HEK293 (cell line): Measurements from ENCODE around the gene EPHB1.

ENCODE experiments used
- CTCF ChIA-PET: fragments of 350-600 bp; formaldehyde crosslinking; extraction: SDS; loops from one replicate; lab custom pipeline; 2021; ENCODE audit warnings: antibody characterized with exemption; lab: Yijun Ruan, JAX
- POLR2A ChIA-PET: fragments of 300-600 bp; formaldehyde crosslinking; extraction: SDS; loops from one replicate; lab custom pipeline; 2020; ENCODE audit warnings: antibody characterized with exemption, inconsistent platforms; lab: Yijun Ruan, JAX
- H3K27ac ChIP-seq: fragments of 200-500 bp; sonication (Bioruptor generic); 2 replicates; pipeline ENCODE4 v1.5.1; 2014; ENCODE audit warnings: low read depth, low read length, control low read depth, inconsistent platforms; ENCODE audit errors: extremely low read depth
- H3K36me3 ChIP-seq, 2 experiments: fragments of 200-500 bp in 1 of 2; sonication (Bioruptor generic) in 1 of 2; 1 replicate in 1 of 2; 2 replicates in 1 of 2; pipeline ENCODE4 v1.5.1; 2014 to 2017; ENCODE audit warnings: inconsistent platforms in 2 of 2, low read length in 2 of 2; ENCODE audit not compliant: control insufficient read depth in 2 of 2, insufficient read depth in 1 of 2
- H3K4me1 ChIP-seq: fragments of 200-500 bp; sonication (Bioruptor generic); 2 replicates; pipeline ENCODE4 v1.5.1; 2014; ENCODE audit warnings: mild to moderate bottlenecking, low read length, inconsistent platforms; ENCODE audit not compliant: control insufficient read depth, insufficient read depth
- H3K4me3 ChIP-seq: 2 replicates; pipeline ENCODE4 v1.5.1; 2011; ENCODE audit warnings: low read depth, mild to moderate bottlenecking, control low read depth, low read length, moderate library complexity
- H3K9me3 ChIP-seq: fragments of 200-500 bp; sonication (Bioruptor generic); 2 replicates; pipeline ENCODE4 v1.5.1; 2014; ENCODE audit warnings: low read depth, low read length, inconsistent platforms; ENCODE audit not compliant: control insufficient read depth, insufficient read depth
- ELK4 ChIP-seq: IDR thresholded peaks from 2 replicates; pipeline ENCODE4 v1.6.1; 2011; ENCODE audit warnings: mild to moderate bottlenecking, low read depth, low read length, borderline replicate concordance
- HOXC10 ChIP-seq: sonication (generic); formaldehyde crosslinking; IDR thresholded peaks from 2 replicates; pipeline ENCODE4 v1.8.1; 2023; ENCODE audit warnings: mild to moderate bottlenecking, missing genetic modification reagents
- RBAK ChIP-seq: fragments of 450-650 bp; formaldehyde crosslinking; IDR thresholded peaks from 2 replicates; pipeline ENCODE4 v1.5.1; 2016; ENCODE audit warnings: missing biosample characterization, missing genetic modification characterization
- TCF7L2 ChIP-seq: IDR thresholded peaks from 2 replicates; pipeline ENCODE4 v1.6.1; 2011; ENCODE audit warnings: low read depth, mild to moderate bottlenecking, inconsistent platforms, low read length, moderate library complexity, borderline replicate concordance
- TRIM28 ChIP-seq: IDR thresholded peaks from 2 replicates; pipeline ENCODE4 v1.6.1; 2011; ENCODE audit warnings: low read length, control low read depth, borderline replicate concordance
- YY2 ChIP-seq: fragments of 450-650 bp; formaldehyde crosslinking; IDR thresholded peaks from 2 replicates; pipeline ENCODE4 v1.5.1; 2016; ENCODE audit warnings: missing biosample characterization, missing genetic modification characterization
- ZBTB49 ChIP-seq: fragments of 450-650 bp; formaldehyde crosslinking; IDR thresholded peaks from 2 replicates; pipeline ENCODE4 v1.5.1; 2016; ENCODE audit warnings: missing biosample characterization, missing genetic modification characterization, low read depth
- ZFP41 ChIP-seq: fragments of 450-650 bp; formaldehyde crosslinking; IDR thresholded peaks from 2 replicates; pipeline ENCODE4 v1.5.1; 2016; ENCODE audit warnings: missing biosample characterization, missing genetic modification characterization, borderline replicate concordance
- ZNF114 ChIP-seq: fragments of 450-650 bp; formaldehyde crosslinking; IDR thresholded peaks from 2 replicates; pipeline ENCODE4 v1.5.0; 2017; ENCODE audit warnings: missing biosample characterization, missing genetic modification characterization
- ZNF132 ChIP-seq: fragments of 450-650 bp; formaldehyde crosslinking; IDR thresholded peaks from 2 replicates; pipeline ENCODE4 v1.5.1; 2017; ENCODE audit warnings: missing biosample characterization, missing genetic modification characterization, borderline replicate concordance
- ZNF175 ChIP-seq: fragments of 450-650 bp; formaldehyde crosslinking; IDR thresholded peaks from 2 replicates; pipeline ENCODE4 v1.5.1; 2016; ENCODE audit warnings: missing biosample characterization, missing genetic modification characterization
- ZNF184 ChIP-seq: fragments of 450-650 bp; IDR thresholded peaks from 2 replicates; pipeline ENCODE4 v1.5.1; 2018; ENCODE audit warnings: missing biosample characterization, mild to moderate bottlenecking, missing genetic modification characterization
- ZNF221 ChIP-seq: fragments of 450-650 bp; formaldehyde crosslinking; IDR thresholded peaks from 2 replicates; pipeline ENCODE4 v1.5.1; 2017; ENCODE audit warnings: missing biosample characterization, missing genetic modification characterization, borderline replicate concordance
- ZNF266 ChIP-seq: fragments of 450-650 bp; formaldehyde crosslinking; IDR thresholded peaks from 2 replicates; pipeline ENCODE4 v1.5.1; 2016; ENCODE audit warnings: missing biosample characterization, missing genetic modification characterization, low read depth
- ZNF280C ChIP-seq: fragments of 450-650 bp; formaldehyde crosslinking; IDR thresholded peaks from 2 replicates; pipeline ENCODE4 v1.5.1; 2016; ENCODE audit warnings: missing biosample characterization, missing genetic modification characterization
- ZNF292 ChIP-seq: fragments of 450-650 bp; formaldehyde crosslinking; IDR thresholded peaks from 2 replicates; pipeline ENCODE4 v1.5.1; 2016; ENCODE audit warnings: low read depth, missing biosample characterization, missing genetic modification characterization, borderline replicate concordance
- ZNF423 ChIP-seq: fragments of 450-650 bp; formaldehyde crosslinking; IDR thresholded peaks from 2 replicates; pipeline ENCODE4 v1.5.1; 2016; ENCODE audit warnings: missing biosample characterization, missing genetic modification characterization
- ZNF488 ChIP-seq: fragments of 450-650 bp; formaldehyde crosslinking; IDR thresholded peaks from 2 replicates; pipeline ENCODE4 v1.5.1; 2016; ENCODE audit warnings: missing biosample characterization, missing genetic modification characterization
- ZNF548 ChIP-seq: fragments of 450-650 bp; formaldehyde crosslinking; IDR thresholded peaks from 2 replicates; pipeline ENCODE4 v1.5.1; 2016; ENCODE audit warnings: missing biosample characterization, missing genetic modification characterization
- ZNF596 ChIP-seq: fragments of 450-650 bp; IDR thresholded peaks from 2 replicates; pipeline ENCODE4 v1.5.0; 2018; ENCODE audit warnings: missing biosample characterization, mild to moderate bottlenecking, missing genetic modification characterization, moderate library complexity
- ZNF747 ChIP-seq: fragments of 450-650 bp; formaldehyde crosslinking; IDR thresholded peaks from 2 replicates; pipeline ENCODE4 v1.5.1; 2016; ENCODE audit warnings: missing biosample characterization, missing genetic modification characterization
- ZNF830 ChIP-seq: fragments of 450-650 bp; IDR thresholded peaks from 2 replicates; pipeline ENCODE4 v1.5.0; 2018; ENCODE audit warnings: missing biosample characterization, missing genetic modification characterization, low read depth, mild to moderate bottlenecking, moderate library complexity
- ZNF837 ChIP-seq: fragments of 450-650 bp; formaldehyde crosslinking; IDR thresholded peaks from 2 replicates; pipeline ENCODE4 v1.5.1; 2016; ENCODE audit warnings: missing biosample characterization, missing genetic modification characterization
- TF ChIP-seq, protein P1 (sequence below): fragments of 450-650 bp; formaldehyde crosslinking; IDR thresholded peaks from 2 replicates; pipeline ENCODE4 v1.5.1; 2016; ENCODE audit warnings: missing biosample characterization, missing genetic modification characterization

Gene EPHB1

DNA sequence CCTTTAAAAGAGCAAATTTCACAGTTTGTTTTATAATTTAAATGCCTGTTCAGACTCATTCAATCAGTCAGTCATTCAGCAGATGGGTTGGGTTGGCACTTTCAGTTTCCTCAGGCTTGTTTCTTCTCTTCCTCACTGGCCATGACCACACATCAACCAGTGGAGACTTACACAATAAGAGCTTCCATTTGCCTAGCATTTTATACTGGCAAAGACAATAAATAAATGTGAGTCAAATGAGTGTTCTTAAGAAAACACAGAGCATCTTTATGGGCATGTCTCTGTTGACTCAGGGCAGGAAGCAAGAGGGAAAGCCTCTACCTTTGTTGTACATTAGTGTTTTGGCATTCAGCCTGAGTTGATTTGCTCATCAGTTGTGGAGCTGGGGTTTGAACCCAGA lies 122.6 kb downstream of the EPHB1 start:
- H3K4me3 ChIP-seq = no peak overlapping the region
- no peak for TF ChIP-seq ZNF830
- TF ChIP-seq TCF7L2 = no peak
- TF ChIP-seq RBAK (tag by site-specific recombination) = no peak
- no peak for TF ChIP-seq TRIM28
- TF ChIP-seq ZNF488 (tag by site-specific recombination) = no peak
- no peak for TF ChIP-seq ZNF132 (tag by site-specific recombination)
- TF ChIP-seq ZNF423 (tag by site-specific recombination) = no peak
- TF ChIP-seq YY2 = no peak
- no peak for TF ChIP-seq ZNF747 (tag by site-specific recombination)
- TF ChIP-seq HOXC10 (CRISPR knock-in tag) = no peak
- TF ChIP-seq ZBTB49 (tag by site-specific recombination) = no peak
- no peak for TF ChIP-seq ZNF266 (tag by site-specific recombination)
- ChIA-PET POLR2A (no interaction called here), CTCF (interaction anchor here (0.7 kb wide), 1 partner anchor 469 kb away, joined by 3 read pairs; no protein-coding TSS in a partner anchor)
- no peaks in the 10 kb centered on the region for H3K36me3 ChIP-seq
- H3K4me1 ChIP-seq = no peaks in the 10 kb centered on the region
- no peak overlapping the region for H3K27ac ChIP-seq
- no peaks in the 10 kb centered on the region for H3K9me3 ChIP-seq

- ChIA-PET POLR2A (no interaction called here), CTCF (interaction anchor here (0.5 to 0.7 kb wide), 2 partner anchors 318 to 469 kb away, joined by 3 read pairs; no protein-coding TSS in a partner anchor)
- no peak overlapping the region for H3K27ac ChIP-seq
- no peaks in the 10 kb centered on the region for H3K36me3 ChIP-seq
- H3K9me3 ChIP-seq = no peaks in the 10 kb centered on the region
- TF ChIP-seq ZNF280C (tag by site-specific recombination) (no peak), ZNF596 (no peak), ZNF837 (tag by site-specific recombination) (no peak), ZNF114 (no peak)
- TF ChIP-seq, protein P1, sequence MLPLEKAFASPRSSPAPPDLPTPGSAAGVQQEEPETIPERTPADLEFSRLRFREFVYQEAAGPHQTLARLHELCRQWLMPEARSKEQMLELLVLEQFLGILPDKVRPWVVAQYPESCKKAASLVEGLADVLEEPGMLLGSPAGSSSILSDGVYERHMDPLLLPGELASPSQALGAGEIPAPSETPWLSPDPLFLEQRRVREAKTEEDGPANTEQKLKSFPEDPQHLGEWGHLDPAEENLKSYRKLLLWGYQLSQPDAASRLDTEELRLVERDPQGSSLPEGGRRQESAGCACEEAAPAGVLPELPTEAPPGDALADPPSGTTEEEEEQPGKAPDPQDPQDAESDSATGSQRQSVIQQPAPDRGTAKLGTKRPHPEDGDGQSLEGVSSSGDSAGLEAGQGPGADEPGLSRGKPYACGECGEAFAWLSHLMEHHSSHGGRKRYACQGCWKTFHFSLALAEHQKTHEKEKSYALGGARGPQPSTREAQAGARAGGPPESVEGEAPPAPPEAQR (tag by site-specific recombination) = no peak
- no peak overlapping the region for H3K4me3 ChIP-seq
- no peaks in the 10 kb centered on the region for H3K4me1 ChIP-seq
Measured at GRCh38 chr3:134918441-134918840, 123.4 kb downstream of the EPHB1 start.

DNA sequence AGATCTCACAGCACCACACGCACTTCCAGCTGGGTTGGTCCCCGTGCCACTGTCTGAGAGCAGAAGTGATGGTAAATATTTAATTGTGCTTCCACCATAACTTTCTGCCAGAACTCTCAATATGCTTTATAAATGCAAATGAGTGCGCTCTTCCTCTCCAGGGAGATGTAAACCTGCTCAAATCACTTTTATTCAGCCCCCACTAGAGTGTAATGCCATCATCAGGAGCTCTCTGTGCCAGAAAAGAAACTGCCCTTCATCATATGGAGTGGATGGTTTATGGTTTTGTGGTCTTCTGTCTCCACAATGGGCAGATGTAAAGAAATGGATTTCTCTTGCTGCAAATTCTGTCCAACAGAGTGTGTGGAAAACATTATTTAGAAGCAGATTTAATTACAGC lies 127.0 kb downstream of the EPHB1 start:
- Histone ChIP-seq H3K36me3 (no peaks in the 10 kb centered on the region), H3K4me1 (no peaks in the 10 kb centered on the region), H3K4me3 (no peak overlapping the region), H3K9me3 (no peaks in the 10 kb centered on the region), H3K27ac (no peak overlapping the region)
- no peak for TF ChIP-seq ELK4
- TF ChIP-seq ZNF221 (tag by site-specific recombination) = no peak
- no peak for TF ChIP-seq ZNF292
- TF ChIP-seq ZNF184 = no peak
- TF ChIP-seq ZNF548 (tag by site-specific recombination) = no peak
- TF ChIP-seq ZNF175 (tag by site-specific recombination) = no peak
- no peak for TF ChIP-seq ZFP41 (tag by site-specific recombination)
- CTCF ChIA-PET = no interaction called here
- POLR2A ChIA-PET = no interaction called here
